Body of pancreas (tissue), 4 donors: ENCODE measurements around the gene SBK2. TPM values are rescaled to one million over a fixed set of nuclear protein-coding genes. Genes with fewer than 3 reads are reported as not detected.
"Not testable (repeated sequence)": the region's sequence is repeated elsewhere in the genome, so short reads cannot be mapped to it uniquely, and the experiment has no call there.

Experiments used
- ATAC-seq: fragments of 150-250 bp; one replicate; pipeline ENCODE4 v1.9.1; 2016
- DNase-seq, 4 donors: peaks; one replicate each; pipeline ENCODE4 v3.0.0-alpha.2; 2019
- H3K27ac ChIP-seq, 4 donors: fragments of 200-600 bp; sonication (generic); 1 replicate in 3 of 4; 2 replicates in 1 of 4; pipeline versions ENCODE4 v1.5.1 to v1.6.1; 2016 to 2019; ENCODE audit warnings: mild to moderate bottlenecking in 1 of 4, mixed read lengths in 1 of 4, moderate library complexity in 1 of 4
- H3K27me3 ChIP-seq, 2 donors: fragments of 200-600 bp; sonication (generic); one replicate each; pipeline ENCODE4 v1.6.0; 2016; ENCODE audit warnings: mild to moderate bottlenecking in 1 of 2
- H3K36me3 ChIP-seq, 2 donors: fragments of 200-600 bp; sonication (generic); replicated peaks in 1 of 2; 2 replicates each; pipeline ENCODE4 v1.5.1; 2016; ENCODE audit warnings: low read depth in 2 of 2; ENCODE audit not compliant: insufficient read depth in 1 of 2
- H3K4me1 ChIP-seq: fragments of 200-600 bp; sonication (generic); one replicate; pipeline ENCODE4 v1.6.0; 2016
- H3K4me3 ChIP-seq, 2 donors: fragments of 200-600 bp; sonication (generic); 1 replicate in 1 of 2; 2 replicates in 1 of 2; pipeline ENCODE4 v1.5.1; 2016 to 2019
- H3K9me3 ChIP-seq, 3 donors: fragments of 200-600 bp; sonication (generic); 1 replicate in 2 of 3; 2 replicates in 1 of 3; pipeline ENCODE4 v1.5.1; 2016
- POLR2A ChIP-seq, 3 donors: fragments of 450-650 bp; IDR thresholded peaks; one replicate each; pipeline ENCODE4 v1.6.1; 2016; ENCODE audit warnings: antibody characterized with exemption in 3 of 3, mild to moderate bottlenecking in 2 of 3
- WGBS, 2 donors: methylation state at CpG; one replicate each; pipeline ENCODE4 v1.1.5; 2017; 5-methylcytosine and 5-hydroxymethylcytosine counted together
- intact Hi-C: fragments of 100-400 bp; cut with DNase I; formaldehyde crosslinking; loops from one replicate; pipeline ENCODE4 v1.15.1; 2023
- total RNA-seq, 2 donors: library from RNA; depleted of rRNA; stranded (reverse); fragments of >200 nt; gene quantifications; one replicate each; pipeline ENCODE4 v1.1.0, GENCODE V29; 2016
- TF ChIP-seq, protein P1 (sequence below), 7 experiments: fragments of 450-650 bp in 4 of 7; fragments of 200-600 bp in 3 of 7; sonication (generic) in 3 of 7; IDR thresholded peaks; one replicate each; pipeline ENCODE4 v1.5.1; 2016 to 2019; ENCODE audit warnings: antibody characterized with exemption in 7 of 7

SBK2 gene
- total RNA-seq, 2 donors from 2014 or later: not detected

GRCh38 chr19:55535965-55536350, 975 bp downstream of the SBK2 start:
- H3K36me3 ChIP-seq: no peaks in the 10 kb centered on the region
- TF ChIP-seq, protein P1, sequence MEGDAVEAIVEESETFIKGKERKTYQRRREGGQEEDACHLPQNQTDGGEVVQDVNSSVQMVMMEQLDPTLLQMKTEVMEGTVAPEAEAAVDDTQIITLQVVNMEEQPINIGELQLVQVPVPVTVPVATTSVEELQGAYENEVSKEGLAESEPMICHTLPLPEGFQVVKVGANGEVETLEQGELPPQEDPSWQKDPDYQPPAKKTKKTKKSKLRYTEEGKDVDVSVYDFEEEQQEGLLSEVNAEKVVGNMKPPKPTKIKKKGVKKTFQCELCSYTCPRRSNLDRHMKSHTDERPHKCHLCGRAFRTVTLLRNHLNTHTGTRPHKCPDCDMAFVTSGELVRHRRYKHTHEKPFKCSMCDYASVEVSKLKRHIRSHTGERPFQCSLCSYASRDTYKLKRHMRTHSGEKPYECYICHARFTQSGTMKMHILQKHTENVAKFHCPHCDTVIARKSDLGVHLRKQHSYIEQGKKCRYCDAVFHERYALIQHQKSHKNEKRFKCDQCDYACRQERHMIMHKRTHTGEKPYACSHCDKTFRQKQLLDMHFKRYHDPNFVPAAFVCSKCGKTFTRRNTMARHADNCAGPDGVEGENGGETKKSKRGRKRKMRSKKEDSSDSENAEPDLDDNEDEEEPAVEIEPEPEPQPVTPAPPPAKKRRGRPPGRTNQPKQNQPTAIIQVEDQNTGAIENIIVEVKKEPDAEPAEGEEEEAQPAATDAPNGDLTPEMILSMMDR (IDR thresholded peaks at IDR 0.05): no peak
- TF ChIP-seq POLR2A (IDR thresholded peaks at IDR 0.05): no peak
- no peaks in the 10 kb centered on the region for H3K4me1 ChIP-seq
- H3K9me3 ChIP-seq: no peaks in the 10 kb centered on the region
- intact Hi-C loops: no loop called here
- DNase-seq (no peak), ATAC-seq (no peak)
- H3K4me3 ChIP-seq: no peak overlapping the region
- no peaks in the 10 kb centered on the region for H3K27me3 ChIP-seq
- 82 to 90% methylated on average over 15 to 19 of the region's 22 CpGs for WGBS, 2 donors
- H3K27ac ChIP-seq: no peak overlapping the region

GRCh38 chr19:55535173-55535964, 1.6 kb downstream of the SBK2 start:
- H3K36me3 ChIP-seq: no peaks in the 10 kb centered on the region
- H3K27me3 ChIP-seq: no peaks in the 10 kb centered on the region
- 78 to 79% methylated on average over 11 to 12 of the region's 12 CpGs for WGBS, 2 donors
- ATAC-seq (no peak), DNase-seq (no peak)
- H3K4me3 ChIP-seq: no peak overlapping the region
- no peaks in the 10 kb centered on the region for H3K9me3 ChIP-seq
- no peak overlapping the region for H3K27ac ChIP-seq
- no peak for TF ChIP-seq POLR2A (IDR thresholded peaks at IDR 0.05)
- TF ChIP-seq, protein P1 (IDR thresholded peaks at IDR 0.05): no peak
- intact Hi-C loops: no loop called here
- no peaks in the 10 kb centered on the region for H3K4me1 ChIP-seq

DNA sequence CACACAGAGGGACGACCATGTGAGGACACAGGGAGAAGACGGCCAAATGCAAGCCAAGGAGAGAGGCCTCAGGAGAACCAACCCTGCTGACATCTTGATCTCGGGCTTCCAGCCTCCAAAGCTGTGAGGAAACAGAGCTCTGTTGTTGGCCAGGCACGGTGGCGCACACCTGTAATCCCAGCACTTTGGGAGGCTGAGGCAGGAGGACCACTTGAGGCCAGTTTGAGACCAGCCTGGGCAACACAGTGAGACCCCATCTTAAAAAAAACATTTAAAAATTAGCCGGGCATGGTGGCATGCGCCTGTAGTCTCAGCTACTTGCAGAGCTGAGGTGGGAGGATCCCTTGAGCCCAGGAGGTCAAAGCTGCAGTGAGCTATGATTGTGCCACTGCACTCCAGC, 2.7 kb downstream of the SBK2 start:
- 68 to 82% methylated on average over 5 to 7 of the region's 7 CpGs for WGBS, 2 donors
- ATAC-seq, intact Hi-C loops, H3K36me3 ChIP-seq, H3K9me3 ChIP-seq, DNase-seq, H3K4me1 ChIP-seq, H3K4me3 ChIP-seq, H3K27me3 ChIP-seq, H3K27ac ChIP-seq: not testable (repeated sequence)

GRCh38 chr19:55530996-55531395, 5.9 kb downstream of the SBK2 start:
- no peak for TF ChIP-seq POLR2A (IDR thresholded peaks at IDR 0.05)
- TF ChIP-seq, protein P1 (IDR thresholded peaks at IDR 0.05): no peak
- no peak for ATAC-seq
- 84 to 94% methylated on average over 2 to 21 of the region's 26 CpGs for WGBS, 2 donors

DNA sequence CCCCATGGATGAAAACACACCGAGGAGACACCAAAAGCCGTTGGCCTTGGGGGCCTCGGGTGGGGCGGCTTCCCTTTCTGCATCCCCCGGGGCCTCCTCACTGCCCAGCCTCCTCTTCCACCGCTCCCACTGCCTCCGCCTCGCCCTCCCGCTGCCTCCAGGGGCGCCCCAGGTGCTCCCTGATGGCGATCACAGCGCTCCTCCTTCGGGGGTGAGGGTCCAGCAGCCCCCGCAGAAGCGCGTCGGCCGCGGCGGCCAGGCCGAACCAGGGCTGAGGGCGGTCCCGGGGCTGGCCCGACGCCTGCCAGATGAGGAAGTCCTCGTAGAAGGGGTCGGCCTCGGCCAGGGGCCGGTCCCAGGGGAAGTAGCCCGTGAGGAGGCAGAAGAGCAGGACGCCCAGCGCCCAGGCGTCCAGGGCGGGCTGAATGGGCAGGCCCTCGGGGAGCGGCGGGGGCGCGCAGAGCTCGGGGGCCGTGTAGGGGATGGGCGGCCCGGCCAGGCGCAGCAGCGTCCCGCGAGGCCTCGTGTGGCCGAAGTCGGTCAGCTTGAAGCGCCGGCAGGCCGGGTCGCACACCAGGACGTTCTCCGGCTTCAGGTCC, 7.2 kb downstream of the SBK2 start:
- TF ChIP-seq, protein P1 (IDR thresholded peaks at IDR 0.05): no peak
- no peak for TF ChIP-seq POLR2A (IDR thresholded peaks at IDR 0.05)
- H3K4me3 ChIP-seq: no peak overlapping the region
- ATAC-seq (no peak), DNase-seq (no peak)
- intact Hi-C loops: no loop called here
- H3K27ac ChIP-seq: no peak overlapping the region
- H3K4me1 ChIP-seq: peaks cover 10% of the 10 kb centered on the region
- no peaks in the 10 kb centered on the region for H3K27me3 ChIP-seq
- H3K9me3 ChIP-seq: no peaks in the 10 kb centered on the region
- H3K36me3 ChIP-seq: no peaks in the 10 kb centered on the region
- 82 to 84% methylated on average over 18 to 49 of the region's 56 CpGs for WGBS, 2 donors

More at GRCh38 chr19:55530996-55531395, 5.9 kb downstream of the SBK2 start:
- H3K27ac ChIP-seq: no peak overlapping the region
- intact Hi-C loops: no loop called here
- no peak for DNase-seq
- H3K36me3 ChIP-seq: no peaks in the 10 kb centered on the region
- peaks cover 7% of the 10 kb centered on the region for H3K4me1 ChIP-seq
- no peaks in the 10 kb centered on the region for H3K27me3 ChIP-seq
- no peak overlapping the region for H3K4me3 ChIP-seq
- H3K9me3 ChIP-seq: no peaks in the 10 kb centered on the region
